GM12878 (cell line): Measurements from ENCODE around the gene FSIP1. TPM values are rescaled to one million over a fixed set of nuclear protein-coding genes. Genes with fewer than 3 reads are reported as not detected.

Experiments
- ATAC-seq: fragments of 200-7000 bp; cut with Tn5 transposase; 3 replicates; pipeline ENCODE4 v1.9.1; 2020; ENCODE audit warnings: mild to moderate bottlenecking, moderate library complexity
- BruUV-seq: library from RNA; stranded (reverse); fragments of 400-500 nt; replicated peaks from 2 replicates; lab custom pipeline; 2021; lab: Mats Ljungman, UMichigan
- CTCF ChIA-PET: fragments of 300-600 bp; sonication (Branson Sonifier 250); formaldehyde crosslinking; extraction: SDS; loops from one replicate; lab custom pipeline; 2021; ENCODE audit warnings: inconsistent platforms; lab: Yijun Ruan, JAX
- POLR2A ChIA-PET: fragments of 350-600 bp; formaldehyde crosslinking; extraction: SDS; loops from one replicate; lab custom pipeline; 2021; ENCODE audit warnings: inconsistent platforms; lab: Charles Lee
- RAD21 ChIA-PET: fragments of 300-600 bp; sonication (Branson Sonifier 250); formaldehyde crosslinking; loops from one replicate; lab custom pipeline; 2023; ENCODE audit warnings: antibody characterized with exemption; ENCODE audit not compliant: unreplicated experiment; lab: Charles Lee
- SMC1A ChIA-PET: fragments of 300-600 bp; sonication (Branson Sonifier 250); formaldehyde crosslinking; loops from one replicate; lab custom pipeline; 2023; ENCODE audit not compliant: unreplicated experiment, uncharacterized antibody; lab: Charles Lee
- DNase-seq: peaks from one replicate; pipeline ENCODE4 v3.0.0-alpha.2; 2011; ENCODE audit warnings: low read depth, low spot score
- FAIRE-seq: peaks from 3 replicates; lab custom pipeline; 2011; peaks lifted over from hg19 to GRCh38; lab: Jason Lieb, UNC
- H2AFZ ChIP-seq: 2 replicates; pipeline ENCODE4 v1.6.0; 2011; ENCODE audit warnings: low read depth, low read length, control low read depth; ENCODE audit not compliant: control insufficient read depth
- H3K27ac ChIP-seq: 2 replicates; pipeline ENCODE4 v1.5.1; 2011; ENCODE audit warnings: control low read depth; ENCODE audit not compliant: control insufficient read depth, insufficient read depth
- H3K27me3 ChIP-seq, 2 experiments: replicated peaks in 1 of 2; 2 replicates each; pipeline versions ENCODE4 v1.6.0 to v1.6.1; 2011; ENCODE audit warnings: low read length in 1 of 2; ENCODE audit not compliant: control insufficient read depth in 2 of 2, insufficient read depth in 2 of 2
- H3K36me3 ChIP-seq, 2 experiments: 2 replicates each; pipeline ENCODE4 v1.5.1; 2011; ENCODE audit warnings: low read length in 1 of 2; ENCODE audit not compliant: control insufficient read depth in 2 of 2, insufficient read depth in 2 of 2
- H3K4me1 ChIP-seq: 2 replicates; pipeline ENCODE4 v1.6.1; 2011; ENCODE audit warnings: mild to moderate bottlenecking, low read length, moderate library complexity, mixed read lengths; ENCODE audit not compliant: control insufficient read depth, insufficient read depth
- H3K4me2 ChIP-seq: 2 replicates; pipeline ENCODE4 v1.6.0; 2011; ENCODE audit warnings: control low read depth; ENCODE audit not compliant: control insufficient read depth, insufficient read depth
- H3K4me3 ChIP-seq: fragments of 200-600 bp; sonication (generic); 2 replicates; pipeline ENCODE4 v1.5.1; 2016
- H3K79me2 ChIP-seq: 2 replicates; pipeline ENCODE4 v1.6.0; 2011; ENCODE audit warnings: low read length; ENCODE audit not compliant: control insufficient read depth, insufficient read depth
- H3K9ac ChIP-seq: 2 replicates; pipeline ENCODE4 v1.8.0; 2011; ENCODE audit warnings: low read length, control low read depth, mixed read lengths; ENCODE audit not compliant: control insufficient read depth, insufficient read depth
- H3K9me3 ChIP-seq: replicated peaks from 3 replicates; pipeline ENCODE4 v1.5.1; 2011; ENCODE audit warnings: mild to moderate bottlenecking, low read length; ENCODE audit not compliant: control insufficient read depth, insufficient read depth
- H4K20me1 ChIP-seq: 2 replicates; pipeline ENCODE4 v1.6.0; 2011; ENCODE audit not compliant: control insufficient read depth, insufficient read depth
- BACH1 ChIP-seq: fragments of 450-650 bp; IDR thresholded peaks from 2 replicates; pipeline ENCODE4 v1.6.1; 2017; ENCODE audit warnings: mild to moderate bottlenecking, borderline replicate concordance
- CBFB ChIP-seq: IDR thresholded peaks from 2 replicates; pipeline ENCODE4 v1.6.1; 2016; ENCODE audit warnings: antibody characterized with exemption, low read depth
- E2F8 ChIP-seq: fragments of 450-650 bp; IDR thresholded peaks from 2 replicates; pipeline ENCODE4 v1.6.1; 2018; ENCODE audit warnings: mild to moderate bottlenecking, low read depth, moderate library complexity; ENCODE audit not compliant: partially characterized antibody
- IRF3 ChIP-seq: fragments of 450-650 bp; IDR thresholded peaks from 2 replicates; pipeline ENCODE4 v1.6.1; 2014; ENCODE audit warnings: mild to moderate bottlenecking
- KDM1A ChIP-seq: fragments of 200-600 bp; sonication (generic); IDR thresholded peaks from 2 replicates; pipeline ENCODE4 v1.6.1; 2016; ENCODE audit warnings: borderline replicate concordance
- NFXL1 ChIP-seq: fragments of 450-650 bp; IDR thresholded peaks from 2 replicates; pipeline ENCODE4 v1.6.1; 2017; ENCODE audit warnings: antibody characterized with exemption, mild to moderate bottlenecking, borderline replicate concordance
- NFYB ChIP-seq: IDR thresholded peaks from 2 replicates; pipeline ENCODE4 v1.6.1; 2011; ENCODE audit warnings: low read depth, mild to moderate bottlenecking, low read length, improper control_type of control experiment, moderate library complexity; ENCODE audit not compliant: insufficient read depth
- SIX5 ChIP-seq: IDR thresholded peaks from 2 replicates; pipeline ENCODE4 v1.6.1; 2011; ENCODE audit warnings: mild to moderate bottlenecking, low read depth, low read length, moderate library complexity; ENCODE audit not compliant: severe bottlenecking
- SRF ChIP-seq, 2 experiments: IDR thresholded peaks; 2 replicates each; pipeline ENCODE4 v1.6.1; 2011; ENCODE audit warnings: low read depth in 2 of 2, low read length in 2 of 2, mild to moderate bottlenecking in 1 of 2, moderate library complexity in 1 of 2
- STAT3 ChIP-seq: IDR thresholded peaks from 2 replicates; pipeline ENCODE4 v1.6.1; 2011; ENCODE audit warnings: low read depth, low read length, improper control_type of control experiment
- SUZ12 ChIP-seq: fragments of 200-600 bp; sonication (generic); IDR thresholded peaks from one replicate; pipeline ENCODE4 v1.6.1; 2018; ENCODE audit warnings: antibody characterized with exemption, mild to moderate bottlenecking; ENCODE audit not compliant: unreplicated experiment
- TARDBP ChIP-seq: IDR thresholded peaks from 2 replicates; pipeline ENCODE4 v1.6.1; 2016; ENCODE audit warnings: borderline replicate concordance
- YBX1 ChIP-seq: fragments of 450-650 bp; IDR thresholded peaks from 2 replicates; pipeline ENCODE4 v1.6.1; 2016; ENCODE audit warnings: antibody characterized with exemption
- in situ Hi-C: fragments of 300-500 bp; cut with MboI; formaldehyde crosslinking; loops from 9 replicates; pipeline ENCODE4 v1.14.3; 2018; ENCODE audit warnings: mixed read lengths
- intact Hi-C: fragments of 100-400 bp; cut with micrococcal nuclease; formaldehyde crosslinking; loops from one replicate; pipeline ENCODE4 v1.14.2; 2022; ENCODE audit not compliant: unreplicated experiment
- polyA plus RNA-seq, 11 experiments: library from polyadenylated mRNA; depleted of rRNA in 4 of 11; unstranded in 6 of 11; stranded (reverse) in 5 of 11; fragments of >200 nt; fragmentation: Nextera tagmentation in 4 of 11; fragmentation: Illumina TruSeq in 1 of 11; extraction: Ambion mirVana in 4 of 11; extraction: Trizol in 1 of 11; gene quantifications; 1 replicate in 1 of 11; 2 replicates in 10 of 11; pipeline versions ENCODE4 v1.2.1 to v1.2.3, GENCODE V29; 2011 to 2016; ENCODE audit warnings: inconsistent platforms in 2 of 11, missing spikeins in 2 of 11, low read depth in 1 of 11
- total RNA-seq, 4 experiments: library from RNA; depleted of rRNA in 3 of 4; stranded (reverse); fragments of >200 nt in 3 of 4; fragmentation: Illumina TruSeq in 1 of 4; extraction: Trizol in 1 of 4; gene quantifications; 2 replicates each; pipeline versions ENCODE4 v1.2.1 to v1.2.3, GENCODE V29; 2013 to 2021
- TF ChIP-seq, protein P1 (sequence below): IDR thresholded peaks from 2 replicates; pipeline ENCODE4 v1.6.1; 2012; ENCODE audit warnings: low read length, inconsistent platforms

FSIP1 gene
- total and polyA plus RNA-seq, 10 of the 15 experiments (the other 5 are each of a cell fraction or from before 2014, with no cell fraction given), result 0.15 to 0.67 (median 0.35) TPM

DNA sequence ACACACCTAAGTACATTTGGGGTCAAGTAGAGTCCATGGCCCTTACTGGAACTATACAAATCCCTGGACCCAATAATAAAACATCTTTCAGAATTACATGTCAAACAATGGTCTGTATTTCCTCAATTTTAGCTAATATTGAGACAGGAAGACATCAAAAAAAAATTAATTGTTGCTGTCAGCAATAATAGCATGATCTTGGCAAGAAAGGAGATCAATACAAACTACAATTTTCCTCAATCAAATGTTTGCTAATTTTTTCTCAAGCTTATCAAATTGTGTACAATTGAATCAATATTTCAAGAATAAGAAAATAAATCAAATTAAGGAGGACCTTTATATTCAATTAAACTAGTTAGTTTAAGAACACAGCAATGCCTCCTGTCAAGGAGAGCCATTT lies 62.6 kb downstream of the FSIP1 start:
- H3K27ac ChIP-seq, result no peak overlapping the region
- no peak overlapping the region for H3K9ac ChIP-seq
- BruUV-seq, result no TSS peak
- H2AFZ ChIP-seq, result no peak overlapping the region
- intact Hi-C loops, result no loop called here
- no peak overlapping the region for H3K4me2 ChIP-seq
- ChIA-PET RAD21 (interaction anchor here (1.1 to 2.2 kb wide), 2 partner anchors 34 to 37 kb away, joined by 4 to 14 read pairs; no protein-coding TSS in a partner anchor), POLR2A (no interaction called here)
- no peaks in the 10 kb centered on the region for H3K4me1 ChIP-seq
- no peak overlapping the region for H3K4me3 ChIP-seq
- ATAC-seq, result no peak
- no peaks in the 10 kb centered on the region for H3K36me3 ChIP-seq
- TF ChIP-seq NFXL1, result no peak
- no peak for TF ChIP-seq NFYB
- TF ChIP-seq STAT3, result no peak
- TF ChIP-seq SUZ12, result no peak
- TF ChIP-seq BACH1, result no peak
- no peak for TF ChIP-seq CBFB
- TF ChIP-seq E2F8, result no peak
- TF ChIP-seq, protein P1, sequence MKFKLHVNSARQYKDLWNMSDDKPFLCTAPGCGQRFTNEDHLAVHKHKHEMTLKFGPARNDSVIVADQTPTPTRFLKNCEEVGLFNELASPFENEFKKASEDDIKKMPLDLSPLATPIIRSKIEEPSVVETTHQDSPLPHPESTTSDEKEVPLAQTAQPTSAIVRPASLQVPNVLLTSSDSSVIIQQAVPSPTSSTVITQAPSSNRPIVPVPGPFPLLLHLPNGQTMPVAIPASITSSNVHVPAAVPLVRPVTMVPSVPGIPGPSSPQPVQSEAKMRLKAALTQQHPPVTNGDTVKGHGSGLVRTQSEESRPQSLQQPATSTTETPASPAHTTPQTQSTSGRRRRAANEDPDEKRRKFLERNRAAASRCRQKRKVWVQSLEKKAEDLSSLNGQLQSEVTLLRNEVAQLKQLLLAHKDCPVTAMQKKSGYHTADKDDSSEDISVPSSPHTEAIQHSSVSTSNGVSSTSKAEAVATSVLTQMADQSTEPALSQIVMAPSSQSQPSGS, result no peak
- no peak for TF ChIP-seq TARDBP
- no peak for TF ChIP-seq SIX5
- no peak for TF ChIP-seq IRF3
- TF ChIP-seq SRF (IDR thresholded peaks at IDR 0.05; ENCODE audit: low read depth in 2 of 2, low read length in 2 of 2), result no peak
- TF ChIP-seq YBX1, result no peak
- no peak for TF ChIP-seq KDM1A
- TF ChIP-seq, all 136 proteins: peak for 0
- Histone ChIP-seq H3K9me3 (no peaks in the 10 kb centered on the region), H4K20me1 (no peaks in the 10 kb centered on the region), H3K27me3 (no peaks in the 10 kb centered on the region), H3K79me2 (no peaks in the 10 kb centered on the region)
- CTCF ChIA-PET, result interaction anchor here (1.7 kb wide), 1 partner anchor 37 kb away, joined by 5 read pairs; no protein-coding TSS in a partner anchor
- in situ Hi-C loops, result no loop called here
- no peak for DNase-seq
- no peak for FAIRE-seq
- SMC1A ChIA-PET, result interaction anchor here (1.1 kb wide), 1 partner anchor 12 kb away, joined by 3 read pairs; no protein-coding TSS in a partner anchor
